Fibroblast of upper back skin (primary cell): ENCODE measurements around the gene DGUOK.
A peak's percentile ranks its signal among the peaks of the same experiment; 100 is the strongest.
"Not testable (repeated sequence)": the region's sequence is repeated elsewhere in the genome, so short reads cannot be mapped to it uniquely, and the experiment has no call there.

ENCODE experiments used
- DNase-seq: peaks from one replicate; pipeline ENCODE4 v3.0.0-alpha.2; 2013

DGUOK gene

DNA sequence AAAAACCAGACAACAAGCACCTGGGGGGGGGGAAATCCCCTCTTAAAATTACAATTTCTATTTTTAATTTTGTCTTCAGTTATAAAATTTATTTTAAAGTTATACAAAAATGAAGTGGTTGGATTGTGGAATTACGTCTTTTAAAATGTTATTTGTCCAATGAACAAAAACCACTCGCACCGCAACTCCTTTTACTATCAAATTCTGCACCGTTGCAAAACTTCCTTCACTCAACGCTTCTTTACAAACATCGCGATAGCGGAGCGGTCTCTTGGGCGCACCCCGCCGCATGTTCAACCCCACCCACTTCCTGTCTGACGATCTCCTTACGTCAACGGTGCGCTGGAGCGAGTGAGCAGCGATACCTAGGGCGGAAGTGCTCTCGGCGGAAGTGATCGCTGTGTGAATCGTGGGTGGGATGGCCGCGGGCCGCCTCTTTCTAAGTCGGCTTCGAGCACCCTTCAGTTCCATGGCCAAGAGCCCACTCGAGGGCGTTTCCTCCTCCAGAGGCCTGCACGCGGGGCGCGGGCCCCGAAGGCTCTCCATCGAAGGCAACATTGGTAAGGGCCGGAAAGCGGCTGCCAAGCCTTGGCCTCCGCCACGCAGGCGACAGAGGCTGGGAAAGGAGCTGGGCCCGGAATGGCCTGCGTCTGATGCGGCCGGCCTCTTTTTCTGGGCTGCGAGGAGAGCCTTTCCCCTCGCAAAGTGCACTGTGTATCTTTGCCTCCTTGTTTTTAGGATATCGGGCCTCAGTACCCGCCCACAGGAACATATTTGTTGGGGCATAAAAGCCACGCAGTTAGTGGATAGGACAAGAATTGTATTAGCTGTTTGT lies at the start of gene DGUOK:
Gene DGUOK (plus strand): TSS at position 388 of the 835 bp plus-strand sequence. CDS start 31 bp downstream, at position 419.
- DNase-seq: peak; percentile 99

DNA sequence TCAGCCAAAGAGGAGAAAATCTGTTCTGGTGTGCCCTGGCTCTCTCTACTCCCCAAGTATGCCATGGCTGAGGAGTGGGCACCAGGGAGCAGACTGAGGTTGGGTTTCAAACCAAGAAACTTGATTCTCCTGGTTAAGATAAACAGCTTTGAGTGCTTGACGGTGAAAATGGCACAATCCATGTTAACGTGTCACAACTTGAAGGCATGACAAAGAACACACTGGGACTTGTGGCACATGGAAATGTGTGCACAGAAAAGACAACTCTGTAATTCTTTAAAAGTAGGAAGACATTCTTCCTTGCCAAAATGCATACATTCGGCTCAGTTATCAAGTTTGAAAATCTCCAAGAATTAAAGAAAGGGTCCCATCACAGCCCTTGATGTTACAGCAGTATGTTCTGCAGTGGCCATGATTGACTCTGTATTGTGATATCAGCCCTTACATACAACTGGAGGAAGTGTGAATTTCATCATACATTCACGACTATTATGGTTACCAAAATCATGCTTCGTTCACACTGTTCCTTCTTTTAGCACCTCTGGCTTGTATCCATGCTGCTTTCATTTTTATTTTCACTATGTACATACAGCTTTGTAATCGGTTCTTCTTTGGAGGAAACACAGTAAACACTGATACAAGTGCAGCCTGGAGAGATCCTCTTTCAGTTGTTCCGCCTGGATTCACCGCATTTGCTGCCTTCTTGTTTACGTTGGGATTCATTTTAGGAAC lies 49.4 kb upstream of the DGUOK start:
- DNase-seq: no peak

DNA sequence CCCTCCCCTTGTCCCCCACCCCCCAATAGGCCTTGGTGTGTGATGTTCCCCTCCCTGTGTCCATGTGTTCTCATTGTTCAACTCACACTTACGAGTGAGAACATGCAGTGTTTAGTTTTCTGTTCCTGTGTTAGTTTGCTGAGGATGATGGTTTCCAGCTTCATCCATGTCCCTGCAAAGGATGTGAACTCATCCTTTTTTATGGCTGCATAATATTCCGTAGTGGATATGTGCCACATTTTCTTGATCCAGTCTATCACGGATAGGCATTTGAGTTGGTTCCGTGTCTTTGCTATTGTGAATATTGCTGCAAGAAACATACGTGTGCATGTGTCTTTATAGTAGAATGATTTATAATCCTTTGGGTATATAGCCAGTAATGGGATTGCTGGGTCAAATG lies 48.7 kb upstream of the DGUOK start:
- DNase-seq: not testable (repeated sequence)

DNA sequence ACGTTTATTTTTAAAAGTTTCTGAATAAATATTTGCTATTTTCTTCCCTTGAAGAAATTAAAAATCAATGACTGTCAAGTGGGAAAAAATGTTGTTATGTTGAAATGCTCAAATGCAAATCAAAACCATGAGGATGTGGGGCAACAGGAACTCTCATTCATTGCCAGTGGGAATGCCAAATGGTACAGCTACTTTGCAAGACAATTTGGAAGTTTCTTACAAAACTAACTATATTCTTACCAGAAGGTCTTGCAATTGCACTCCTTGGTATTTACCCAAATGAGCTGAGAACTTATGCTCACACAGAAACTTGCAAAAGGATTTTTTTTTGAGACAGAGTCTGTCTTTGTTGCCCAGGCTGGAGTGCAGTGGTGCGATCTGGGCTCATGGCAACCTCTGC lies 41.3 kb upstream of the DGUOK start:
- DNase-seq: no peak

DNA sequence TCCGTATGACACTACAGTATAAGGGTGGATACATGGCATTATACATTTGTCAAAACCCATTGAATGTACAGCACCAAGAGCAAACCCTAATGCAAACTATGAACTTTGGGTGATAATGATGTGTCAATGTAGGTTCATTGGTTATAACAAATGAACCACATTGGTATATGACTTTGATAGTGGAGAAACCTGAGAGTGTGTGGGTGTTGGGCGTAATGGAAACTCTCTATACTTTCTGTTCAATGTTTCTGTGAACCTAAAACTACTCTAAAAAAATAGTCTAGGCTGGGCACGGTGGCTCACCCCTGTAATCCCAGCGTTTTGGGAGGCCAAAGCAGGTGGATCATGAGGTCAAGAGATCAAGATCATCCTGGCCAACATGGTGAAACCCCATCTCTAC lies 40.3 kb upstream of the DGUOK start:
- no peak for DNase-seq

DNA sequence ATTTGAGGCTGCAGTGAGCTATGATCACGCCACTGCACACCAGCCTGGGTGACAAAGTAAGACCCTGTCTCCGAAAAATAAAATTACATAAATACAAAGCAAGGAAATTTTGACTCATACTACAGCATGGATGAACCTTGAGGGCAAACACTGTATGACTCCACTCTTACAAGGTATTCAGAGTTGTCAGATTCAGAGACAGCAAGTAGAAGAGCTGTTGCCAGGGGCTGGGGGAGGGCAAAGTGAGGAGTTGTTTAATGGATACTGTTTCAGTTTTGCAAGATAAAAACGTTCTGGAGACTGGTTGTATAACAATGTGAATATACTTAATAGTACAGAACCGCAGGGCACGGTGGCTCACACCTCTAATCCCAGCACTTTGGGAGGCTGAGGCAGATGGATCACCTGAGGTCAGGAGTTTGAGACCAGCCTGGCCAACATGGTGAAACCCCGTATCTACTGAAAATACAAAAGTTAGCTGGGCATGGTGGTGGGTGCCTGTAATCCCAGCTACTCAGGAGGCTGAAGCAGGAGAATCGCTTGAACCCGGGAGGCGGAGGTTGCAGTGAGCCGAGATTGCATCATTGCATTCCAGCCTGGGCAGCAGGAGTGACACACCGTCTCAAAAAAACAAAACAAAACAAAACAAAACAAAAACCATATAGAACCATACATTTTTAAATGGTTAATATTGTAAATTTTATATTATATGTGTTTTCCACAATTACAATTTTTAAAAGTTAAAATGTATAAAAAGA lies 38.9 kb upstream of the DGUOK start:
- not testable (repeated sequence) for DNase-seq

DNA sequence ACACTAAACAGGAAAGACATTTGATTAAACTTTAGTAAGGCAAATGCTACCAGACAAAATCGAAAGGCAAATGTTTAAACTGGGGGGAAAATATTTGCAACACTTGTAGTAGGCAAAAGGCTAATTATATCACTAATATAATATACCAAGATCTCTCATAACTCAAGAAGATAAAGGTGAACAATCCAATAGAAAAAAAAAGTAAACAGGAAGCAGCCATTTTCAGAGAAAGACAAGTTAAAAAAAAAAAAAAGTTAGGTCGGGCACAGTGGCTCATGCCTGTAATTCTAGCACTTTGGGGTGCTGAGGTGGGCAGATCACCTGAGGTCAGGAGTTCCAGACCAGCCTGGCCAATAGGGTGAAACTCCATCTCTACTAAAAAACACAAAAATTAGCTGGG lies 38.3 kb upstream of the DGUOK start:
- DNase-seq: no peak

DNA sequence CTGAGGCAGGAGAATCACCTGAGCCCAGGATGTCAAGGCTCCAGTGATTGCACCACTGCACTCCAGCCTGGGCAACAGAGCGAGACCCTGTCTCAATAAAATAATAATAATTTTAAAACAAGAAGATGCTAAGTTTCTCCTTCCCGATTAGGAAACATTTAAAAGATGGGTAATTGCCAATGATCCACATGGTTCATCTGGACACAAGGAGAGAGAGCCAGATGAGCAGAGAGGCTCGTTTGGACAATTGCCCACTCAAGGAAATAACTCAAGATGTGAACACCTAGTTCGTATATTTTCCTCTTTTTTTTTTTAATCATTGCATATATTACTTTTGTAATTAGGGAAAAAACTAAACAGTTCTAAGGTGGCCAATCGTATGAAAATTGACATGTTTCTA lies 37.5 kb upstream of the DGUOK start:
- DNase-seq: no peak

DNA sequence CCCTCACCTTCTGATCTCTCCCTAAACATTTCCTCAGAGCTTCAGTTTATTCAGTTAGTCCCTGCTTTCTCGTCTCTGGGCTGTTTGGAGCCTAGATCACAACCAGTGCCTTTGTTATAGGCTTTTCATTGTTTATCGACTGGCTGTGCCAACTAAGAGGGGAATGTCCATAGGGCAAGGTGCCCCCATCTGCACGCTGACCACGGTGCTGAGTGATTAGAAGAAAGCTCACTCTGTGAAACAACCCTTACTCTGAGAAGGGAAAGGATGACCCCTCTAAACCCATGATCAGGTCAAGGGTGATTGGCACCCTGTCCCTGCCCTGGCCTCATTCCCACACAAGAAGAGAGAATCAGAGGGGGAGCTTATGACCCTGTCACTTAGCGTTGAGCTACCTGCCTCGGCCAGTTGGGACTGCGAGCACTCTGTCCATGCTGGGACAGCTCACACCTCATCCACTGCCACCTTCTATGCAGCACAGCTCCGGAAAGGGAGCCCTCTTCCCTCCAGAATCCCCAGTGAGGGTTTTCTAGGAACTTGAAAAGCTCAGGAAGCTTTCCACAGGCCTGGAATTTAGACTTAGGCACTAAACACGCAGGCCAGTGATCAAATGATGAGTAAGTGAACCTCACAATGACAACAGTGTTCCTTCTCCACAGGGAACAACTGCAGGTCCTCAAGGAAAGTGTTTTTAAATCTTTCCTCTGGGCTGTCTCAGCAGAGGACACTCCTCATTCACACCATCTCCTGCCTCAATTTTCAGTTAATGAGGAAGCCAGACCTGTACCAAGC lies 36.2 kb upstream of the DGUOK start:
- no peak for DNase-seq

DNA sequence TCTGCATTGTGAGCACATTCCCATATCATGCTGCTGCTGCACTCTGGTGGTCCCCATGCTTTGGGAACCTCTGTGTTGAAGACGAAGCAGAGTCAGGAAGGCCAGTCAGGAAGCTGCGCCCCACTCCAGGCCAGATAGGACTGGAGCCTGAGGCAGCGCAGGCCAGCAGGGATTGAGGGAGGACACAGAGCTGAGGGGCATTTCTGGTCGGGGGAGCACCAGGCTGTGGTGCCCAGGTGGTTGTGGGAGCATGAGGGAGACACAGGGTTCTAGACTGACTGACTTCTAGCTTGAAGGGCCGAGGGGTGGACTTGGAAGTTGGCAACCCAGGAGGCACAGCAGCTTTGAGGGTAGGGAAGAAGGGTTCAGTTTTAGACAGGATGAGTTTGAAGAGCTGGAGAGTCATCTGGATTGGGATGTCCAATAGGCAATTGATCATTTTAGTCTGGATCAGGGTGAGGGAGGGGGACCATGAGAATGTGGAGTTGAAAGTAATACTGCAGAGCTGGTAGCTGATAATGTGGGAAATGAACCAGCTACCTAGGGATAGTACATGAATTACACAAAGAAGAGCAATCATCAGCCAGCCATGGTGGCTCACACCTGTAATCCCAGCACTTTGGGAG lies 35.3 kb upstream of the DGUOK start:
- DNase-seq: no peak

DNA sequence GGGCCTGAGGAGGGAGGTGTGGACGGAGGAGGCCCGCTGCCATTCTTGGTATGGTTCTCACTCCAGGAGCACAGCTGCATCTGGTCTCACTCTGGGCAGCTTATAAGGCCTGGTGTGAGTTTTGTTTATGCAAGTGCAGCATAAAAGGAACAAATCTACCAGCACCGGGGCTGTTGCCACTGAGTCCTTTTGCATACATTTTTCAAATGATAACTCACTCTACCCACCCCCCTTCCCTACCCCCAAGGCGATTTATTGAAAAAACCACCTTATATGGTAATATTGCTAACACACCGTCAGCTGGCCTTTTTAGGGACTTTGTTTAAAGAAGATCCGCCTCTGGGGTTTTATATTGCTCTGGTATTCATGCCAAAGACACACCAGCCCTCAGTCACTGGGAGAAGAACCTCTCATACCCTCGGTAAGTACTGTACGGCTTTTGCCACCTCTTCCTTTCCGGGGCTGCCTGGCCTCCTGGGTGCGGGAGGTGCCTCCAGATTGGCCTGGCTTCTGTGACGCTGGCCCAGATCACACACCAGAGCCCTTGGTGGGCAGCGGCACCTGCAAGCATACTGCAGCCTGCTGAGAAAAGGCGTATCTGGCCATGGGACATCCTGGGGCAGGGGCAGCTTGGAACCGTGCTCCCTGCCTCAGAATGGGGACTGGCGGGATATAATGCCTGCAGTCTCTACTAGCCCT lies 33.9 kb upstream of the DGUOK start, which contains the start of gene ACTG2:
Gene ACTG2 (plus strand): TSS at position 378 of the 699 bp plus-strand sequence. CDS start 8,304 bp downstream, outside the sequence.
- DNase-seq: peak; percentile 67

DNA sequence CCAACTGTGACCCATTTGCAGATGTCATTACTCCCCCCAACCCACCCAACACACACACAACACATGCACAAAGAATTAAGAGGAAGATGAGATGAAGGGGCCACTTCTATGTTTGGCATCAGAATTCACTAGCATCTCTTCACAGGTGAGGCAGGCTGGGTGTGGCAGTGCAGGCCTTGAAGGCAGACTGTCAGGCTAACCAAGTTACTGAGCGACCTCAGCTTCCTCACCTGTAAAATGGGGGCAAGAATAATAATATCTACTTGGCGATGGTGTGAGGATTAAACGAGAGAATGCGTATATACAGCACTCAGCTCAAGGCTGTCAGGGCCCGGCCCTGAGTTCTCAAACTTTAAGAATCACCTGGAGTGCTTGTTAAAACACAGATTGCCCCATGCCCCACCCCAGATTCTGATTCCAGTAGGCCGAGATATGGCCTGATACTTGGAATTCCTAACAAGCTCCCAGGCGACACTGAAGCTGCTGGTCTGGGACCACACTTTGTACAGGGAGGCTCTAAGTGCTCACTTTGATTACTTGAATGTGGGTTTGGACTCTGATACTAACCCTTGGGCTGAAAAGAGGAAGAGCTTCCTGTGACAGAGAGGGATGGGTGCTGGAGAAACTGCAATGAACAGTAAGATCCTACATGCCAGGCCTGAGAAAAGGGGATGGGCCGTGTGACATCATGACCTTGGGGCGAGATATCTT lies 32.8 kb upstream of the DGUOK start:
- no peak for DNase-seq

DNA sequence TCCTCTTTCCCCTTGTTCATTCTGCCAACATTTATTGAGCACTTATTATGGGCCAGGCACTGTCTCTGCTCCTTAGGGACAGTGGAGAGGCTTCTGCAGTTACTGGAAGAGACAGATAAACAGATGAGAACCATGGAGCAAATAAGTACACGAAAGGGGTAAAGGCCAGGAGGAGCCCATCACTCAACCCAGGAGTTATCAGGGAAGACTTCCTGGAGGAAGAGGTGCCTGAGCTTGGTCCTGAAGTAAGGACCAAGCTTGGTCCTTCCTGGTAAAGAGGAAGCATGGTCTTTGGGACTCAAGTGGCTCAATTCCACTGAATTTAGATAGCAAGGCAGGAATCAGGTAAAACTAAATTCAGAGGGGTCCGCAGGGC lies 32.2 kb upstream of the DGUOK start:
- DNase-seq: no peak

DNA sequence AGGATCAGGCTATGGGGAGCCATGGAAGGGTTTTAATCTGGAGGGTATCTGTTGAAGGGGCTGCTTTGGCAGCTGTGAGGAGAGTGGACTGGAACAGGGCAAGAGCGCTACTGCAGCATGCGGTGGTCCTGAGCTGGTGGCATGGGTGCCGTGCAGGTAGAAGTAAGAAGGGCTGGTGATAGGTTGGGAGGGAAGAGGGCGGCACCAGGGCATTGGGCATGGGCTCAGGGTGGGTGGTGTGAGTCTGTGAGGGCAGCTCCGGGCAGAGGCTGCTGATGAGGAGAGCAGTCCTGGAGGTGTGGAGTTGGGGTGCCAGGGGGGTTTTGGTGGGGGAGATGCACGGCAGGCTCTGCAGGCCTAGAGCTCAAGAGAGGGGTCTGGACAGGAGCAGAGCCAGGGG lies 31.8 kb upstream of the DGUOK start:
- DNase-seq: no peak

DNA sequence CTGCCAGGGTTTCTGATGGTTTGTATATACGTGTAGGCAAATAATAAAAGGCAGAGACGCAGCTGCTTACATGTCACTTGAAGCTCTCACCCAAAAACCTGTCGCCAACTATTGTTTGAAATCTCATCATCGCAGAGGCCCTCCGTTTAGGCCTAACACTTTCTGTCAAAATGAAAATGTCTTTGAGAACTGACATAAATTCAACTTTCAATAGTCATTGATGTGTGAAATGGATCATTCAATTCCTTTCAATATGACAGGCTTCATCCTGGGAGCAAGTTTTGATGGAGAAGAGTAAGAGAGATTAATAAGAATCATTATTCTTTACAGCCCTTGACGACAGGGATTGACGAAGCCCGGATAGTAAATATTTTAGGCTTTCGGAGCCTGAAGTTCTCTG lies 31.2 kb upstream of the DGUOK start:
- DNase-seq: no peak

DNA sequence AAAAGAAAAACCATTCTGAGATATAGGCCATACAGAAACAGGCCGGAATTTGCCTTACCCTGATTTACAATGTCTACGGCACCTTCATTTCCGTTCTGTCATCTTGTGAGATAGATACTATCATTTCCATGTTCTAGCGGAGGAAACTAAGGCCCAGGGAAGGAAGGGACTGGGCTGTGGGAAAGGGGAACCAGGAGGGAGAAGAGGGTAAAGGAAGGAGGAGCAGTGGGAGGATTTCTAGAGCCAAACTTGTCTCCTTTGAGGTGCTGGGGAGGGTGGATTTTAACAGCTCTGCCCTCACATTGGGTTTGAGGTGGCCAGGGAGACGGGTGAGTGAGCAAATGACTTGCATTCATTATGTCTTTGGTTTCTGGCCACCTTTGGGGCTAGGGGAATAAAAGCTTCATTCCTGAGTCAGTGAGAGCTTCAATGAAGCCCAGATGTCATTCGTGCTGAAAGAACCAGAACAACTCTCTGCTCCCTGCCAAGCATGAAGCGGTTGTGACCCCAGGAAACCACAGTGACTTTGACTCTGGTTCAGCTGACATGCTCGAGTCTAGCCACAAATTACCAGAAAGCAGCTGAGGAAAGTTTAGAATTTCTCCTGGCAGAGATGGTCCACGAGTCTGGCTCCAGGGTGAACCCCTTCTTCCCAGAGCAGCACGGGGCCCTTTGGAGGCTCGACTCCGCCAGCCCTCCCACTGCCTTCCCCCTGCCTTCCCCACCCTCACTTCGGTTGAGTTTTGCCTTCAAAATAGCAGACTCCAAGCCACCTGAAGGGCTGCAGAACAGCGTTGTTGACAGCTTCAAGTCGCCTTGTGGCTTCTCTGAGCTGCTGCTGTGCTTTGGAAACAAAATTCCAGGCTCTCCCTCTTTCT lies 30.1 kb upstream of the DGUOK start:
- peak; percentile 98 for DNase-seq

DNA sequence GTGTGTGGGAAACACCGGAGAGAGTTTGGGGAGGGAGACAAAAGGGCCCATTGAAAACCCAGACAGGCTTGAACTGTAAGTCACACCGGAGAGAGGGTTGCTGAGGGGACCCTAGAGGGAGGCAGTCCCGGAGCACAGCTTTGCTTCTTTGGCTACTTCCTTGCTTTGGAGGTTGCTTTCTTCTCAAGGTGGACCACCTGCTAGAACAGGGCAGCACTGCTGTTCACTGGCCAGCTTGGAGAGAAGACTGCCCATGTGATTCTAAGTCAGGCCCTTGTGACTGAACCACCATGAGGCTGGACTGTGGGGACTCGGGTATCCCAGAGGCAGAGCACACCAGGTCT lies 29.5 kb upstream of the DGUOK start:
- DNase-seq: no peak

DNA sequence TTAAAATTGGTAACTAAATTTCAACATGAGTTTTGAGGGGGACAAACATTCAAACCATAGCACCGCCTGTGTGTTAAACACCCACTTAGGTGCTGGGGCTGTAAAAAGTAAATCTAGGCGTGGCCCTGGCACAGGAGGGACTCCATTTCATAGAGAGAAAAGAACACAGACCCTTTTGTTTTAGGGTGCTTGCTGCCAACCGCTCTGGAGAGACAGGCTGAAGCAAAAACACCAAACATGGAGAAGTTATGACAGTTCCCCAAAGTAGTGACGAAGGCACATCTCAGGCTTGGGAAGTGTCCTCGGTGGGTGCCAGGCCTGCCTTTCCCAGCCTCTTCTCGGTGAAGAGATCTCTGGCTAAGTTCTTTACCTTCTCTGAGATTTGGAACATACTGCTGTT lies 28.7 kb upstream of the DGUOK start:
- no peak for DNase-seq

DNA sequence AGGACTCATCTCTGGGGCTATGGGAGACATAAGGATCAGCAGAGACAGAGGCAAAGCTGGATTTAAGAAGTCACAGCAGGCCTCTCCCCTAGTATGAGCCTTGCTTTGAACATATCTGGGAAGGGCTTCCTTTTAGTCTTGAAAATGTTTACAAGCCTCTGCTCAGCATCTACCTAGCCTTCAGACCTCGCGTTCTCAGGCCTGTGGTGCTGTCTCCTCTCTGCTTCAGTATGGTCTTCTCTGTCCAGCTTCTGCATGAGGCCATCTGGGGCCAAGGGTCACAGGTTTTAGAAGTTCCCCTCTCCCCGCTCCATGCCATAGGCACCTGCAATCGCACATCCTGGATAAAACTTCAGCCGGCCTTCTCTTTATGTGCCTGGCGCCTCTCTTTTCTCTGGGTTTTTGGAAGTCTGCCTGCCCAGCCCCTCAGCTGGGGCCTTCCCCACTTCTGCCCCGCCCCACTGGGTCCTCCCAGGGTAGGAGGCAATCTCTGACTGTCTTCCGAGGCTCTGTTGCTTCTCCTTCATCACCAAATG lies 26.8 kb upstream of the DGUOK start:
- DNase-seq: no peak

DNA sequence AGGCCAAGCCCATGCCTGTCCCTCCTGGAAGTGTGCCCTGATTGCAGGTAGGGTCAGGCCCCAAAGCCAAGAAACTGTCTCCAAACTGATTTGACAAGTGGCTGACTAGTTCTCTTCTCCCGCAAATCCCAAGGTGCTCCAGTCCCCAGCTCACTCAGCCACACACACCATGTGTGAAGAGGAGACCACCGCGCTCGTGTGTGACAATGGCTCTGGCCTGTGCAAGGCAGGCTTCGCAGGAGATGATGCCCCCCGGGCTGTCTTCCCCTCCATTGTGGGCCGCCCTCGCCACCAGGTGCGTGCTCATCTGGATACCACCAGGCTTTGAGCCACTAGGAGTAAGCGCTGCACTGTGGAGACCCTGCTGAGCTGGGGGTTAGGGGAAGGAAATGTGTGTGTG lies 25.5 kb upstream of the DGUOK start:
- no peak for DNase-seq
